GM12801 (cell line): Measurements from ENCODE around the gene KCNAB1.

Source experiments
- TF ChIP-seq, protein P1 (sequence below): IDR thresholded peaks from one replicate; pipeline ENCODE4 v1.5.1; 2011; ENCODE audit warnings: control low read depth; ENCODE audit not compliant: insufficient read length; ENCODE audit errors: extremely low read depth

Gene KCNAB1

DNA sequence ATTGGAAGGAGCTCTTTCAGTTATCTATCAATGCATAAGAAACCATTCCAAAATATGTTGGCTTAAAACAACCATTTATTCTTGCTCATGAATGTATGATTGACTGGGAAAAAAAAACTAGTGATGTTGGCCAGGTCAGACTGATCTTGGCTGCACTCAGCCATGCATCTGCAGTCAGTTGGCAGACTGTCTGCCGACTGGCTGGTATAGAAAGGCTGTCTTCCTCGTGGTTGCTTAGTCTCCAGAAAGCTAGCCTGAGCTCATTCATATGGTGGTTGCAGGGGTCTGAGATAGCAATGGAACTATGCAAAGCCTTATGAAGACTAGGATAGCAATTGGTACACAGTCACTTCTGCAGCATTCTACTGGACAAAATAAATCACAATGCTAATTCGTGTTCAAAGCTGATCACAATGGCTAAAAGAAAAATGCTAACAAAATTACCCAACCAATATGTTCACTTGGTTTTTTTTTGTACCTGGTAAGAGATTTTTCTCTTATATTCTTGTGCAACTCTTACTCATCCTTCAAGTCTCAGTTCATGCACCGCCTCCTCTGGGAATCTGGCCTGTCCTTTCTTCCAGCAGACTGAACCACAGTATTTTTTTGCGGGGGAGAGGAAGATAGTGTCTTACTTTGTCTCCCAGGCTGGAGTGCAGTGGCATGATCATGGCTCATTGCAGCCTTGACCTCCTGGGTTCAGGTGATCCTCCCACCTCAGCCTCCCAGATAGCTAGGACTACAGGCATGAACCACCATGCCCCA, 126.8 kb downstream of the KCNAB1 start:
- TF ChIP-seq, protein P1, sequence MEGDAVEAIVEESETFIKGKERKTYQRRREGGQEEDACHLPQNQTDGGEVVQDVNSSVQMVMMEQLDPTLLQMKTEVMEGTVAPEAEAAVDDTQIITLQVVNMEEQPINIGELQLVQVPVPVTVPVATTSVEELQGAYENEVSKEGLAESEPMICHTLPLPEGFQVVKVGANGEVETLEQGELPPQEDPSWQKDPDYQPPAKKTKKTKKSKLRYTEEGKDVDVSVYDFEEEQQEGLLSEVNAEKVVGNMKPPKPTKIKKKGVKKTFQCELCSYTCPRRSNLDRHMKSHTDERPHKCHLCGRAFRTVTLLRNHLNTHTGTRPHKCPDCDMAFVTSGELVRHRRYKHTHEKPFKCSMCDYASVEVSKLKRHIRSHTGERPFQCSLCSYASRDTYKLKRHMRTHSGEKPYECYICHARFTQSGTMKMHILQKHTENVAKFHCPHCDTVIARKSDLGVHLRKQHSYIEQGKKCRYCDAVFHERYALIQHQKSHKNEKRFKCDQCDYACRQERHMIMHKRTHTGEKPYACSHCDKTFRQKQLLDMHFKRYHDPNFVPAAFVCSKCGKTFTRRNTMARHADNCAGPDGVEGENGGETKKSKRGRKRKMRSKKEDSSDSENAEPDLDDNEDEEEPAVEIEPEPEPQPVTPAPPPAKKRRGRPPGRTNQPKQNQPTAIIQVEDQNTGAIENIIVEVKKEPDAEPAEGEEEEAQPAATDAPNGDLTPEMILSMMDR, result no peak

DNA sequence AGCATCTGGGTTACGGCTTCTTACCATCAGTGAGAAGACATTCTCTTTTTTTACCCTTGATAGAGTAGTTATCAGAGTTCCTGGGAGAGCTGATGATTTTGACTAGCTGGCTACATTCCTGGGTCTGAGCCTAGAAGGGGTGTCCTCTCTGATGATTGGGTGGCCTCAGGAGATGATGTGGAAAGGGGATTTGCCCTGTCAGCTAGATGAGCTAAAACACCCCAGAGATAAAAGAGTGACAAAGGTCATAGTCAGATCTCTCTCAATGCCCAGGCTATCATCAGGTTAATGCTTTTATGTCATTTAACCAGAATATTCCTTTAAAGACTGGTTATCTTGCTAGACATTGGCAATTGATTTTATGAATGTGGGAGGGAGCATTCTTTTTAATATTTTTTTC, 130.2 kb downstream of the KCNAB1 start:
- TF ChIP-seq, protein P1, result no peak

DNA sequence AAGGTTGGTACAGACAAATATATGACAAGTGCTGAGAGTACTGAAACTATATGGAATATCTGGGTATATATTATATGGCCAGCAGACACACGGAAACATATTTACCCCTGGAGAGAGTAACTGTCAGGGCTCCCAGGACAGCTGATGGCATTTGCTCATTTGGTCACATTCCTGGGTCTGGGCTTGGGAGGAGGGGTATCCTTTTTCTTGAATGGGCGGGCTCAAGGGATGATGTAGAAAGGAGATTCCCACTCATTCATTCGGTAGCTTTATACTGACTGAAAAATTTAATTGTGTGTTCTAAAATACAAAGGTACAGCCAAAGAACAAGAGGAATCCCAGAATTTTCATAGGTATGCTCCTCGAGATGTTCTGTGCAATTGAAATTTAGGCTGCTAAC, 131.0 kb downstream of the KCNAB1 start:
- TF ChIP-seq, protein P1, result no peak

DNA sequence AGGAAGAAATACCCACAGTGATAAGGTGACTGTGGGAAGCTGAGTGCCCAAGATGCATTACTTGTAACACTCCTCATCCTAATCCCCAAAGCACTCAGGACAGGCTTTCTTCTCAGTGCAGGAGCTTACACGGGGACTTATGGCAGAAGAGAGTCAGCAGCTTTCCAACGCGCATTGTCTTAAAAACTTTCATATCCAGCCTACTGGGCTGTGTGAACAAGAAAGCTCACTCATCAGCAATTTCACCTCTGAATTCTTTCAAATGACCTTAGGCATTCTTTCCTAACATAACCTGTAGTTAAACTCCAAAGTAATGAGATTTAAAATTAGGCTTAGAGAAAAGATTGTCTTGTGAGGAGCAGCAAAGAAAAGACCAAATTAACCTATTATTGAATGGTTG, 132.3 kb downstream of the KCNAB1 start:
- TF ChIP-seq, protein P1, result no peak

DNA sequence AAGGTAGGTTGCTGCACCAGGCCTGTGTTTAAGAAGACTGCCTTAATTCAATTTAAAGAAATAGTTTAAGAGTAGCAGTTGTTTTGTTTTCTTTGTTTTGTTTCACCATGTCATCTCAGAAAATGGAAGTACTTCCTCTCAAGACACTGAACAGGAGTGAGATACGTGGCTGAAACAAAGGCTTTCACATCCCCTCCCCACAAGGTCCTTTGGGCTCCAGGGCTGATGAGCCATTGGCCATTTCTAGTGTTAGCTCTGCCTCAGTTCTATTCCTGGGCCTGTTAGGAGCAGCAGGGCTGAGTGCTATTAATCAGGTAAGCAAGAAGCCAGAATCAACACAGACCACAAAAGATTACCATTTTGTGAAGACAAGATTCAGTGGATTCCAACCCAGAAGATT, 132.8 kb downstream of the KCNAB1 start:
- TF ChIP-seq, protein P1, result no peak

DNA sequence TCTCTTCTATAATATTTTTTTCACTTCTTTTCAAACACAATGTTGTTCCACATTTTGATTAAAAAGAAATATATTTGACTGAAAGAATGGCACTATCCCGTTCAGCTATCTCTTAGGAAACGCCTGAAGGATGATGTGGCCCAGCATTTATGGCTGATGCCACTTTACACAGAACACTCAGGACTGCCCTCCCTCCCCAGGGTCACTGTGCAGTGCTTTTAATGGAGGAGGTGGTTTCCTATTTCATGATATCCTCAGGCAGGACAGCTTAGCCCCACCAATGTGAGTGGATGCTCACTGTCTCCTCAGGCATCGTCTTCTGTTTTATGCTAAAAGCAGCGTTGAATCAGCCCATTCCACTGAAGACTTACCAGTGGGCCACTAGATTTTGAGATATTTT, 135.9 kb downstream of the KCNAB1 start:
- TF ChIP-seq, protein P1, result no peak

DNA sequence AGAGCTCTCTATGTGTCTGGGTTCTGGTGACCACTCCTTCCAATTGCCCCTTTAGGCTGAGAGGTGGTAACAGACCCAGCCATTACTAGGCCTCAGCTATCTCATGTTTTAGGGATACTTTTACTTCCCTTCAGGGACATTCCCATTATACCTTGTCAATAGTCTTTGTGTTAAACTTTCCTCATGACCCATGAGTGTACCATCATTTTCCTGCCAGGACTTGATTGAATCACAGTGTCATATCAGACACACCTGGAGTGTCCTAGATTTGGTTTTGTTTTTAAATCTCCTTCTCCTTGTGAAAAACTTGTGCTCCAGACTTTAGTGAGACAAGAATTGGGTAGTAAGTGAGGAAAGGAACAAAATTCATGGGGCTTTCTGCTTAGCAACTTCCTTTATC, 136.6 kb downstream of the KCNAB1 start:
- TF ChIP-seq, protein P1, result no peak
